ENCODE data around the gene ABCE1.
A peak's percentile ranks its signal among the peaks of the same experiment; 100 is the strongest.

GRCh38 chr4:145132511-145133098, 34.5 kb downstream of the ABCE1 start:
- TF ChIP-seq CTCF (IDR thresholded peaks at IDR 0.05 in 2 of 3, conservative IDR thresholded peaks at IDR 0.05 in 1 of 3; ENCODE audit: control insufficient read depth in 2 of 3, extremely low read depth in 1 of 3, insufficient read depth in 1 of 3, low read depth in 3 of 3, low read length in 3 of 3) (no peak), MXI1 (IDR thresholded peaks at IDR 0.05; ENCODE audit: low read depth, low read length) (no peak), ZSCAN29 (IDR thresholded peaks at IDR 0.05) (no peak), EP300 (IDR thresholded peaks at IDR 0.05; ENCODE audit: borderline replicate concordance in 1 of 2, control insufficient read depth in 1 of 2, low read depth in 2 of 2, low read length in 2 of 2) (peak; percentile 11 to 25; a peak in 1 of 4 replicates), POLR2AphosphoS2 (IDR thresholded peaks at IDR 0.05; ENCODE audit: low read depth, low read length) (no peak), SIN3A (IDR thresholded peaks at IDR 0.05; ENCODE audit: low read depth, low read length) (no peak)

Data from GM12878 (cell line).